ENCODE results near the gene NPR3.

NPR3 gene

GRCh38 chr5:32686799-32687498 is 24.2 kb upstream of the NPR3 start:
- H3K4me3 ChIP-seq (ENCODE audit: low read depth in 1 of 2, low read length in 2 of 2): no peak overlapping the region
- no peaks in the 10 kb centered on the region for H3K36me3 ChIP-seq (ENCODE audit: control insufficient read depth in 1 of 2, insufficient read depth in 2 of 2, low read length in 2 of 2)
- H3K27me3 ChIP-seq (ENCODE audit: control insufficient read depth in 1 of 2, insufficient read depth in 2 of 2, low read length in 2 of 2): no peaks in the 10 kb centered on the region
- no peaks in the 10 kb centered on the region for H3K4me1 ChIP-seq (ENCODE audit: control insufficient read depth in 1 of 2, insufficient read depth in 2 of 2, low read length in 2 of 2)
- H3K9ac ChIP-seq (ENCODE audit: low read depth in 1 of 2, low read length in 2 of 2): no peak overlapping the region
- H3K27ac ChIP-seq (ENCODE audit: low read depth, low read length): no peak overlapping the region
- H3K9me3 ChIP-seq (ENCODE audit: control insufficient read depth in 1 of 2, low read length in 2 of 2): peaks cover 0 to 5% of the 10 kb centered on the region in 2 donors

GRCh38 chr5:32687499-32687831 is 23.7 kb upstream of the NPR3 start:
- Histone ChIP-seq H3K4me3 (ENCODE audit: low read depth in 1 of 2, low read length in 2 of 2) (no peak overlapping the region), H3K9ac (ENCODE audit: low read depth in 1 of 2, low read length in 2 of 2) (no peak overlapping the region), H3K4me1 (ENCODE audit: control insufficient read depth in 1 of 2, insufficient read depth in 2 of 2, low read length in 2 of 2) (no peaks in the 10 kb centered on the region), H3K9me3 (ENCODE audit: control insufficient read depth in 1 of 2, low read length in 2 of 2) (peaks cover 0 to 5% of the 10 kb centered on the region in 2 donors), H3K36me3 (ENCODE audit: control insufficient read depth in 1 of 2, insufficient read depth in 2 of 2, low read length in 2 of 2) (no peaks in the 10 kb centered on the region), H3K27me3 (ENCODE audit: control insufficient read depth in 1 of 2, insufficient read depth in 2 of 2, low read length in 2 of 2) (no peaks in the 10 kb centered on the region), H3K27ac (ENCODE audit: low read depth, low read length) (no peak overlapping the region)

GRCh38 chr5:32690153-32690552 is 21.0 kb upstream of the NPR3 start:
- no peaks in the 10 kb centered on the region for H3K36me3 ChIP-seq (ENCODE audit: control insufficient read depth in 1 of 2, insufficient read depth in 2 of 2, low read length in 2 of 2)
- no peak overlapping the region for H3K4me3 ChIP-seq (ENCODE audit: low read depth in 1 of 2, low read length in 2 of 2)
- no peak overlapping the region for H3K9ac ChIP-seq (ENCODE audit: low read depth in 1 of 2, low read length in 2 of 2)
- no peaks in the 10 kb centered on the region for H3K9me3 ChIP-seq (ENCODE audit: control insufficient read depth in 1 of 2, low read length in 2 of 2)
- no peak overlapping the region for H3K27ac ChIP-seq (ENCODE audit: low read depth, low read length)
- H3K4me1 ChIP-seq (ENCODE audit: control insufficient read depth in 1 of 2, insufficient read depth in 2 of 2, low read length in 2 of 2): no peaks in the 10 kb centered on the region
- H3K27me3 ChIP-seq (ENCODE audit: control insufficient read depth in 1 of 2, insufficient read depth in 2 of 2, low read length in 2 of 2): no peaks in the 10 kb centered on the region

GRCh38 chr5:32690666-32691065 is 20.5 kb upstream of the NPR3 start:
- Histone ChIP-seq H3K9me3 (ENCODE audit: control insufficient read depth in 1 of 2, low read length in 2 of 2) (no peaks in the 10 kb centered on the region), H3K4me1 (ENCODE audit: control insufficient read depth in 1 of 2, insufficient read depth in 2 of 2, low read length in 2 of 2) (no peaks in the 10 kb centered on the region), H3K4me3 (ENCODE audit: low read depth in 1 of 2, low read length in 2 of 2) (no peak overlapping the region), H3K36me3 (ENCODE audit: control insufficient read depth in 1 of 2, insufficient read depth in 2 of 2, low read length in 2 of 2) (no peaks in the 10 kb centered on the region), H3K9ac (ENCODE audit: low read depth in 1 of 2, low read length in 2 of 2) (no peak overlapping the region), H3K27me3 (ENCODE audit: control insufficient read depth in 1 of 2, insufficient read depth in 2 of 2, low read length in 2 of 2) (no peaks in the 10 kb centered on the region), H3K27ac (ENCODE audit: low read depth, low read length) (no peak overlapping the region)

- H3K27me3 ChIP-seq (ENCODE audit: control insufficient read depth in 1 of 2, insufficient read depth in 2 of 2, low read length in 2 of 2): no peaks in the 10 kb centered on the region
- H3K4me1 ChIP-seq (ENCODE audit: control insufficient read depth in 1 of 2, insufficient read depth in 2 of 2, low read length in 2 of 2): no peaks in the 10 kb centered on the region
- no peak overlapping the region for H3K9ac ChIP-seq (ENCODE audit: low read depth in 1 of 2, low read length in 2 of 2)
- H3K4me3 ChIP-seq (ENCODE audit: low read depth in 1 of 2, low read length in 2 of 2): no peak overlapping the region
- no peak overlapping the region for H3K27ac ChIP-seq (ENCODE audit: low read depth, low read length)
- no peaks in the 10 kb centered on the region for H3K36me3 ChIP-seq (ENCODE audit: control insufficient read depth in 1 of 2, insufficient read depth in 2 of 2, low read length in 2 of 2)
- no peaks in the 10 kb centered on the region for H3K9me3 ChIP-seq (ENCODE audit: control insufficient read depth in 1 of 2, low read length in 2 of 2)
Measured at GRCh38 chr5:32692036-32692746, 18.9 kb upstream of the NPR3 start.

- Histone ChIP-seq H3K27me3 (ENCODE audit: control insufficient read depth in 1 of 2, insufficient read depth in 2 of 2, low read length in 2 of 2) (peaks cover 5 to 6% of the 10 kb centered on the region in 2 donors), H3K9me3 (ENCODE audit: control insufficient read depth in 1 of 2, low read length in 2 of 2) (no peaks in the 10 kb centered on the region), H3K36me3 (ENCODE audit: control insufficient read depth in 1 of 2, insufficient read depth in 2 of 2, low read length in 2 of 2) (no peaks in the 10 kb centered on the region), H3K27ac (ENCODE audit: low read depth, low read length) (no peak overlapping the region), H3K4me1 (ENCODE audit: control insufficient read depth in 1 of 2, insufficient read depth in 2 of 2, low read length in 2 of 2) (no peaks in the 10 kb centered on the region), H3K4me3 (ENCODE audit: low read depth in 1 of 2, low read length in 2 of 2) (no peak overlapping the region), H3K9ac (ENCODE audit: low read depth in 1 of 2, low read length in 2 of 2) (no peak overlapping the region)
Measured at GRCh38 chr5:32703957-32704356, 7.2 kb upstream of the NPR3 start.

GRCh38 chr5:32707418-32707997 is 3.6 kb upstream of the NPR3 start:
- H3K4me3 ChIP-seq (ENCODE audit: low read depth in 1 of 2, low read length in 2 of 2): no peak overlapping the region
- H3K36me3 ChIP-seq (ENCODE audit: control insufficient read depth in 1 of 2, insufficient read depth in 2 of 2, low read length in 2 of 2): no peaks in the 10 kb centered on the region
- no peak overlapping the region for H3K27ac ChIP-seq (ENCODE audit: low read depth, low read length)
- H3K4me1 ChIP-seq (ENCODE audit: control insufficient read depth in 1 of 2, insufficient read depth in 2 of 2, low read length in 2 of 2): peaks cover 0 to 10% of the 10 kb centered on the region in 2 donors
- no peaks in the 10 kb centered on the region for H3K9me3 ChIP-seq (ENCODE audit: control insufficient read depth in 1 of 2, low read length in 2 of 2)
- H3K9ac ChIP-seq (ENCODE audit: low read depth in 1 of 2, low read length in 2 of 2): no peak overlapping the region
- peaks cover 14 to 19% of the 10 kb centered on the region in 2 donors for H3K27me3 ChIP-seq (ENCODE audit: control insufficient read depth in 1 of 2, insufficient read depth in 2 of 2, low read length in 2 of 2)

- Histone ChIP-seq H3K4me3 (ENCODE audit: low read depth in 1 of 2, low read length in 2 of 2) (no peak overlapping the region), H3K27me3 (ENCODE audit: control insufficient read depth in 1 of 2, insufficient read depth in 2 of 2, low read length in 2 of 2) (peaks cover 27 to 29% of the 10 kb centered on the region in 2 donors), H3K4me1 (ENCODE audit: control insufficient read depth in 1 of 2, insufficient read depth in 2 of 2, low read length in 2 of 2) (peaks cover 0 to 10% of the 10 kb centered on the region in 2 donors), H3K9me3 (ENCODE audit: control insufficient read depth in 1 of 2, low read length in 2 of 2) (no peaks in the 10 kb centered on the region), H3K27ac (ENCODE audit: low read depth, low read length) (no peak overlapping the region), H3K9ac (ENCODE audit: low read depth in 1 of 2, low read length in 2 of 2) (no peak overlapping the region), H3K36me3 (ENCODE audit: control insufficient read depth in 1 of 2, insufficient read depth in 2 of 2, low read length in 2 of 2) (no peaks in the 10 kb centered on the region)
Measured at GRCh38 chr5:32708949-32709348, 2.2 kb upstream of the NPR3 start.

- Histone ChIP-seq H3K4me1 (ENCODE audit: control insufficient read depth in 1 of 2, insufficient read depth in 2 of 2, low read length in 2 of 2) (peaks cover 0 to 10% of the 10 kb centered on the region in 2 donors), H3K9me3 (ENCODE audit: control insufficient read depth in 1 of 2, low read length in 2 of 2) (no peaks in the 10 kb centered on the region), H3K9ac (ENCODE audit: low read depth in 1 of 2, low read length in 2 of 2) (no peak overlapping the region), H3K4me3 (ENCODE audit: low read depth in 1 of 2, low read length in 2 of 2) (peak overlapping the region; percentile 73 to 80), H3K27me3 (ENCODE audit: control insufficient read depth in 1 of 2, insufficient read depth in 2 of 2, low read length in 2 of 2) (peaks cover 32 to 35% of the 10 kb centered on the region in 2 donors), H3K27ac (ENCODE audit: low read depth, low read length) (peak overlapping the region; percentile 20), H3K36me3 (ENCODE audit: control insufficient read depth in 1 of 2, insufficient read depth in 2 of 2, low read length in 2 of 2) (no peaks in the 10 kb centered on the region)
Measured at GRCh38 chr5:32709750-32710549, 1.2 kb upstream of the NPR3 start.

GRCh38 chr5:32711362-32711680 is 200 bp downstream of the NPR3 start:
- Histone ChIP-seq H3K4me1 (ENCODE audit: control insufficient read depth in 1 of 2, insufficient read depth in 2 of 2, low read length in 2 of 2) (peaks cover 0 to 10% of the 10 kb centered on the region in 2 donors), H3K36me3 (ENCODE audit: control insufficient read depth in 1 of 2, insufficient read depth in 2 of 2, low read length in 2 of 2) (no peaks in the 10 kb centered on the region), H3K9me3 (ENCODE audit: control insufficient read depth in 1 of 2, low read length in 2 of 2) (no peaks in the 10 kb centered on the region), H3K4me3 (ENCODE audit: low read depth in 1 of 2, low read length in 2 of 2) (peak overlapping the region in 1 of 2 donors; percentile 53), H3K27ac (ENCODE audit: low read depth, low read length) (no peak overlapping the region), H3K27me3 (ENCODE audit: control insufficient read depth in 1 of 2, insufficient read depth in 2 of 2, low read length in 2 of 2) (peaks cover 29 to 36% of the 10 kb centered on the region in 2 donors), H3K9ac (ENCODE audit: low read depth in 1 of 2, low read length in 2 of 2) (no peak overlapping the region)

Measured in duodenal mucosa (tissue), 2 donors.